GM18867 (cell line): ENCODE measurements around the gene IPP.
"Not testable (repeated sequence)": the region's sequence is repeated elsewhere in the genome, so short reads cannot be mapped to it uniquely, and the experiment has no call there.

Experiments
- ATAC-seq: cut with Tn5 transposase; IDR thresholded peaks from one replicate; pipeline ENCODE4 v1.9.1; 2021; ENCODE audit warnings: mild to moderate bottlenecking, moderate library complexity; ENCODE audit not compliant: unreplicated experiment

Gene IPP

GRCh38 chr1:45686015-45686287 lies 64.5 kb downstream of the IPP start:
- peak; percentile 18 for ATAC-seq

- ATAC-seq = no peak
Observed at GRCh38 chr1:45685308-45686014, 65.0 kb downstream of the IPP start.

GRCh38 chr1:45684402-45684801 lies 66.1 kb downstream of the IPP start:
- ATAC-seq = no peak

GRCh38 chr1:45682942-45683341 lies 67.5 kb downstream of the IPP start:
- no peak for ATAC-seq

- ATAC-seq = no peak
Observed at GRCh38 chr1:45679123-45679522, 71.3 kb downstream of the IPP start.

- no peak for ATAC-seq
Observed at GRCh38 chr1:45678489-45678888, 72.0 kb downstream of the IPP start.

- ATAC-seq = no peak
Observed at GRCh38 chr1:45677751-45678245, 72.7 kb downstream of the IPP start.

GRCh38 chr1:45676553-45676952 lies 73.9 kb downstream of the IPP start:
- not testable (repeated sequence) for ATAC-seq

GRCh38 chr1:45674478-45674877 lies 76.0 kb downstream of the IPP start:
- ATAC-seq = no peak

GRCh38 chr1:45673956-45674355 lies 76.5 kb downstream of the IPP start:
- ATAC-seq = no peak

- no peak for ATAC-seq
Observed at GRCh38 chr1:45669859-45670655, 80.4 kb downstream of the IPP start.

GRCh38 chr1:45669379-45669778 lies 81.1 kb downstream of the IPP start:
- no peak for ATAC-seq

- no peak for ATAC-seq
Observed at GRCh38 chr1:45668526-45668925, 81.9 kb downstream of the IPP start.

- ATAC-seq = no peak
Observed at GRCh38 chr1:45667321-45668111, 82.9 kb downstream of the IPP start.

GRCh38 chr1:45666836-45667235 lies 83.6 kb downstream of the IPP start:
- no peak for ATAC-seq

- no peak for ATAC-seq
Observed at GRCh38 chr1:45660336-45660735, 90.1 kb downstream of the IPP start.

GRCh38 chr1:45659222-45659621 lies 91.2 kb downstream of the IPP start:
- ATAC-seq = no peak

GRCh38 chr1:45658171-45658570 lies 92.3 kb downstream of the IPP start:
- ATAC-seq = no peak

- no peak for ATAC-seq
Observed at GRCh38 chr1:45656573-45657226, 93.8 kb downstream of the IPP start.

- ATAC-seq = no peak
Observed at GRCh38 chr1:45654540-45655280, 95.7 kb downstream of the IPP start.
